ENCODE measurements around the gene RAPSN. TPM values are rescaled to one million over a fixed set of nuclear protein-coding genes. Genes with fewer than 3 reads are reported as not detected.

RAPSN gene
- total and polyA plus RNA-seq, 2 of the 8 experiments (the other 6 are each of a cell fraction or from before 2014, with no cell fraction given) = 0.06 to 0.34 TPM

- TF ChIP-seq CHD7 (IDR thresholded peaks at IDR 0.05; ENCODE audit: insufficient replicate concordance, low read length) (no peak), ASH2L (IDR thresholded peaks at IDR 0.05; ENCODE audit: low read length) (no peak), SRF (IDR thresholded peaks at IDR 0.05; ENCODE audit: low read depth, low read length) (no peak)
Measured at GRCh38 chr11:47403135-47403534, 45.8 kb downstream of the RAPSN start (continued).
